Activated CD8-positive, alpha-beta T cell treated with anti-CD3 and anti-CD28 coated beads, Interleukin-2, amount 10 ng/mL, durations not matched to agents 7 days and 5 days (primary cell): ENCODE measurements around the gene CPEB1. TPM values are rescaled to one million over a fixed set of nuclear protein-coding genes. Genes with fewer than 3 reads are reported as not detected.

Source experiments
- ATAC-seq: fragments of 150-1000 bp; cut with Tn5 transposase; one replicate; pipeline ENCODE4 v1.10.0; 2021; ENCODE audit warnings: moderate library complexity
- CTCF ChIA-PET: fragments of 350-600 bp; sonication (Branson Sonifier 250); formaldehyde crosslinking; loops from one replicate; lab custom pipeline; 2021; ENCODE audit warnings: antibody characterized with exemption; lab: Charles Lee
- POLR2A ChIA-PET: fragments of 350-600 bp; sonication (Branson Sonifier 250); formaldehyde crosslinking; loops from one replicate; lab custom pipeline; 2021; ENCODE audit warnings: antibody characterized with exemption; lab: Charles Lee
- DNase-seq: peaks from one replicate; pipeline ENCODE4 v3.0.0-alpha.2; 2020
- H3K27ac Mint-ChIP-seq: one replicate; pipeline ENCODE4 v1.8.0; 2021; ENCODE audit warnings: mild to moderate bottlenecking, mixed read lengths
- H3K27me3 Mint-ChIP-seq: one replicate; pipeline ENCODE4 v1.8.0; 2021; ENCODE audit warnings: low read depth, mixed read lengths
- H3K36me3 Mint-ChIP-seq: one replicate; pipeline ENCODE4 v1.8.0; 2021; ENCODE audit warnings: low read depth, mixed read lengths
- H3K4me1 Mint-ChIP-seq: one replicate; pipeline ENCODE4 v1.8.0; 2021; ENCODE audit warnings: low read depth, mixed read lengths
- H3K4me3 Mint-ChIP-seq: one replicate; pipeline ENCODE4 v1.8.0; 2021; ENCODE audit warnings: mild to moderate bottlenecking, mixed read lengths
- H3K9me3 Mint-ChIP-seq: one replicate; pipeline ENCODE4 v1.8.0; 2022; ENCODE audit warnings: mixed read lengths; ENCODE audit not compliant: insufficient read depth
- total RNA-seq, 2 experiments: library from RNA; stranded (reverse); gene quantifications; one replicate each; pipeline ENCODE4 v1.2.3, GENCODE V29; 2021

Gene CPEB1
- total RNA-seq, 2 experiments from 2014 or later: 0.18 to 0.29 TPM

- Mint-ChIP-seq H3K27ac (no peak overlapping the region), H3K4me3 (no peak overlapping the region), H3K9me3 (no peaks in the 10 kb centered on the region), H3K36me3 (no peaks in the 10 kb centered on the region), H3K4me1 (no peaks in the 10 kb centered on the region), H3K27me3 (peaks cover 3% of the 10 kb centered on the region)
- CTCF ChIA-PET: interaction anchor here (0.9 kb wide), 1 partner anchor 23 kb away, joined by 3 read pairs; no protein-coding TSS in a partner anchor
- POLR2A ChIA-PET: interaction anchor here (0.7 kb wide), 1 partner anchor 13 kb away, joined by 3 read pairs; no protein-coding TSS in a partner anchor
- ATAC-seq: no peak
- no peak for DNase-seq
Measured at GRCh38 chr15:82553846-82554245, 93.3 kb downstream of the CPEB1 start.

- ATAC-seq: no peak
- ChIA-PET CTCF (no interaction called here), POLR2A (no interaction called here)
- DNase-seq: no peak
- Mint-ChIP-seq H3K9me3 (no peaks in the 10 kb centered on the region), H3K36me3 (no peaks in the 10 kb centered on the region), H3K4me3 (no peak overlapping the region), H3K27ac (no peak overlapping the region), H3K27me3 (peaks cover 2% of the 10 kb centered on the region), H3K4me1 (no peaks in the 10 kb centered on the region)
Measured at GRCh38 chr15:82552861-82553260, 94.3 kb downstream of the CPEB1 start.

DNA sequence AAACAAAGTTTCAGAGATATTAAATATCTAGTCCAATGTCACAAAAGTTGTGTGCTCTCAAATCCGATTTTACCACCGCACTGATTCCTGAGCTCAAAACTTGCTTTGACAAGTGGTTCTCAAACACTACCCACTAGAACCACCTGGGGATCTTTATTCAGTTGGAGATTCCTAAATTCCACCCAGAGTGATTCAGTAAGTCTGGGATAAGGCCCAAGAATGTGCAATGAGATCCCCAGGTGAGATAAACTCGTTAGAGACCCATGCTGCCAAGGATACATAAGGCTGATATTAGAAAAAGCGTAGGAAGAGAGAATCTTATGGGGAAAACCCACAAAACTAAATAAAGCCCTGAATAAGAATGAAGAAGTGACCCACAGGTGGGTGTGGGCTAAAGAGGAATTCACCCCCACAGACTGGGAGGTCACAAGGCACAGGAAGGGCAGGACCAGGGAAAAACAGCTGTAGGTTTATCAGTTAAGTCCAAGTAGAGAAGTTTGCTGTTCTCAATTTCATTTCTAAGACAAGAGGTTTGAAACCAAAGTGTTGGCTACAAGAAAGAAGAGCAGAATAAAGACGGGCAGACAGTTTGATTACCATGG, 95.4 kb downstream of the CPEB1 start:
- ChIA-PET CTCF (no interaction called here), POLR2A (no interaction called here)
- Mint-ChIP-seq H3K27me3 (peaks cover 2% of the 10 kb centered on the region), H3K27ac (no peak overlapping the region), H3K4me3 (no peak overlapping the region), H3K9me3 (no peaks in the 10 kb centered on the region), H3K4me1 (no peaks in the 10 kb centered on the region), H3K36me3 (no peaks in the 10 kb centered on the region)
- ATAC-seq (no peak), DNase-seq (no peak)

GRCh38 chr15:82549199-82549665, 97.9 kb downstream of the CPEB1 start:
- no peaks in the 10 kb centered on the region for H3K9me3 Mint-ChIP-seq
- H3K4me1 Mint-ChIP-seq: no peaks in the 10 kb centered on the region
- ChIA-PET POLR2A (interaction anchor here (1.2 kb wide), 1 partner anchor 9 kb away, joined by 4 read pairs; the partner anchor contains the start of gene RPS17), CTCF (interaction anchor here (1.0 to 2.1 kb wide), 3 partner anchors 9 to 18 kb away, joined by 5 to 7 read pairs (median 7); partner anchors contain the start of gene RPS17)
- H3K36me3 Mint-ChIP-seq: no peaks in the 10 kb centered on the region
- peaks cover 2% of the 10 kb centered on the region for H3K27me3 Mint-ChIP-seq
- no peak overlapping the region for H3K27ac Mint-ChIP-seq
- no peak overlapping the region for H3K4me3 Mint-ChIP-seq
- ATAC-seq (no peak), DNase-seq (no peak)

GRCh38 chr15:82548700-82549099, 98.5 kb downstream of the CPEB1 start:
- no peak overlapping the region for H3K4me3 Mint-ChIP-seq
- POLR2A ChIA-PET: interaction anchor here (1.2 kb wide), 1 partner anchor 8 kb away, joined by 4 read pairs; the partner anchor contains the start of gene RPS17
- H3K36me3 Mint-ChIP-seq: no peaks in the 10 kb centered on the region
- H3K27ac Mint-ChIP-seq: no peak overlapping the region
- CTCF ChIA-PET: interaction anchor here (1.0 to 2.1 kb wide), 3 partner anchors 9 to 18 kb away, joined by 5 to 7 read pairs (median 7); partner anchors contain the start of gene RPS17
- DNase-seq: no peak
- no peaks in the 10 kb centered on the region for H3K9me3 Mint-ChIP-seq
- no peaks in the 10 kb centered on the region for H3K4me1 Mint-ChIP-seq
- ATAC-seq: no peak
- peaks cover 2% of the 10 kb centered on the region for H3K27me3 Mint-ChIP-seq

DNA sequence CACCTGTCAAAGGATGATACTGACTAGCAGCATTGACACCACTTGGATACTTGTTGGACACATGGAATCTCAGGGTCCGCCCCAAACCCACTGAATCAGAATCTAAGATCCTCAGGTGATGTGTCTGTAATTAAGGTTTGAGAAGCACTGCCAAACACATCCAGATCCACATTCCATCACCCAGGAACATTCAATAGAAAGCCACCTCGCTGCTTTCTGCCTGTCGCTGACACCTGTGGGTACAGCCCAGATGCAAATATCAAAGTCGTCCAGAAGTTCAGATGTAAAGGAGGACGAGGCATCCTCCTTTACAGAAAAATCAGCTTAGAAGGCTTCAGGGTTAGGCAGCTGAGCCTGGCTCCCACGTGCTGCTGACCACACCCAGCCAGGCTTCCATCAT, 101.7 kb downstream of the CPEB1 start:
- no peak overlapping the region for H3K4me3 Mint-ChIP-seq
- H3K36me3 Mint-ChIP-seq: peaks cover 9% of the 10 kb centered on the region
- no peaks in the 10 kb centered on the region for H3K9me3 Mint-ChIP-seq
- ChIA-PET CTCF (no interaction called here), POLR2A (no interaction called here)
- peaks cover 15% of the 10 kb centered on the region for H3K4me1 Mint-ChIP-seq
- H3K27me3 Mint-ChIP-seq: no peaks in the 10 kb centered on the region
- ATAC-seq (no peak), DNase-seq (no peak)
- no peak overlapping the region for H3K27ac Mint-ChIP-seq

DNA sequence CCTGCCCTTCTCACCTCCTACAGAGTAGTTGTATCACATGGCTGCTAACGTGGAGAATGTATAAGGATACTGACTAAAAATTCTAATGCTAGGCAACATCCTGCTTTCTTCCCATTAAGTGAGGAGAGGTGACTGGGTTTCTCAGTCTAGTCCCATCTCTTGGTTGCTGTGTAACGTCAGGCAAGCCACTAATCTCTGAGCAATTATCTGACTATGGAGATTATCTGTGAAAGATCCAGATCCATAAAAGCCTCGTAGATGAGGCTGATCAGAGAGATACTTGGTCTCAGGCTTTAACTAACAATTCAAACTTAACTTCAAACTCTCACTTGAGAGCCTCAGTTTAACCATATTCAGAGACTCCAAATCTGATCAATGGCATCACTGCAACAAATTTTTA, 102.2 kb downstream of the CPEB1 start:
- ATAC-seq: no peak
- CTCF ChIA-PET: interaction anchor here (6.1 kb wide), 1 partner anchor 14 kb away, joined by 57 read pairs; no protein-coding TSS in a partner anchor
- Mint-ChIP-seq H3K4me1 (peaks cover 15% of the 10 kb centered on the region), H3K4me3 (no peak overlapping the region), H3K36me3 (peaks cover 9% of the 10 kb centered on the region), H3K27me3 (no peaks in the 10 kb centered on the region), H3K27ac (no peak overlapping the region), H3K9me3 (no peaks in the 10 kb centered on the region)
- POLR2A ChIA-PET: no interaction called here
- no peak for DNase-seq

DNA sequence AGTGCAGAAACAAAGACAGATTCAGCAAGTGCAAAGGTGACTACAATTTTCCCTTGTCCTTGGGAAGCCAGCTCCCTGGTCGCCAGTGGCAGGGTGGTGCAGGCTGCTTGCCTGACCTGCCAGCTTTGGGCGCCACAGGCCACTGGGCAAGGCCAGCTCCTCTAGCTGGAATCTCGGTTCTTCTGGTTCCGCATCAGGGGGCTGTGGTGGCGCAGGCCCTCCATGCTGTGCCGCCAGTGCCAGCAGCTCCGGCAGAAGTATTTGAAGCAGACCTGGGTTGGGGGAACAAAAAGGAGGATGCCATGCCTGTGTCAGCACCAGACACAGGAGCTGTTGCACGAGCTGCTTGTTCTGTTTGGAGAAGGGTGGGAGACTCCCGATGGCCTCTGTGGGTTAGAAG, 102.7 kb downstream of the CPEB1 start:
- peaks cover 14% of the 10 kb centered on the region for H3K36me3 Mint-ChIP-seq
- peaks cover 15% of the 10 kb centered on the region for H3K4me1 Mint-ChIP-seq
- DNase-seq: no peak
- CTCF ChIA-PET: interaction anchor here (6.1 kb wide), 1 partner anchor 13 kb away, joined by 57 read pairs; no protein-coding TSS in a partner anchor
- no peak overlapping the region for H3K27ac Mint-ChIP-seq
- H3K4me3 Mint-ChIP-seq: no peak overlapping the region
- no peaks in the 10 kb centered on the region for H3K9me3 Mint-ChIP-seq
- H3K27me3 Mint-ChIP-seq: no peaks in the 10 kb centered on the region
- POLR2A ChIA-PET: no interaction called here
- no peak for ATAC-seq

- H3K4me3 Mint-ChIP-seq: no peak overlapping the region
- ChIA-PET POLR2A (interaction anchor here (0.8 kb wide), 1 partner anchor 270 kb away, joined by 3 read pairs; no protein-coding TSS in a partner anchor), CTCF (interaction anchor here (0.7 to 6.1 kb wide), 3 partner anchors 12 to 457 kb away, joined by 3 to 57 read pairs (median 6); no protein-coding TSS in a partner anchor)
- no peak overlapping the region for H3K27ac Mint-ChIP-seq
- ATAC-seq (no peak), DNase-seq (no peak)
- no peaks in the 10 kb centered on the region for H3K9me3 Mint-ChIP-seq
- H3K36me3 Mint-ChIP-seq: peaks cover 25% of the 10 kb centered on the region
- no peaks in the 10 kb centered on the region for H3K27me3 Mint-ChIP-seq
- H3K4me1 Mint-ChIP-seq: peaks cover 26% of the 10 kb centered on the region
Measured at GRCh38 chr15:82543160-82543559, 104.0 kb downstream of the CPEB1 start.

DNA sequence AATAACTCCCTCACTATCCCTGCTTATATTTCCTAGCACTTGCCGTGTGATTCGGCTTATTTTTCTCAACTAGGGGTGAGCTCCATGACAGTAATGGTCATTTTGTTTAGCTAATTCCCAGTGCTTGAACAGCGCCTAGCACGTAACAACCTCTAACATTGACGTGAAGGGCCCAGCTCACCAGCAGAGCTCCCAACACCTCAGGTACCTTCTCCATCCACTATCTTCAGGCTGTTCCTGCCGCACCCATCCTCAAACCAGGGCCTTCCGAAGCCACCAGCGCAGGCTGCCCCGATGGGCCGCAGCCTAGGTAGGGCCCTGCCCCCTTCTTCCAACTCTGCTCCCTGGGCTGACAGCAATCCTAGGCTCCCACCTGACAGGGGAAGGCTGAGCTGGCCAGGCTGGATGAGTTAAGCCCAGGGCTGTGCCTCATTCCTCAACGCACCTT, 106.2 kb downstream of the CPEB1 start:
- no peak for DNase-seq
- peak overlapping the region; percentile 97 for H3K4me3 Mint-ChIP-seq
- peak overlapping the region; percentile 97 for H3K27ac Mint-ChIP-seq
- no peaks in the 10 kb centered on the region for H3K9me3 Mint-ChIP-seq
- H3K27me3 Mint-ChIP-seq: no peaks in the 10 kb centered on the region
- CTCF ChIA-PET: interaction anchor here (1.0 to 6.1 kb wide), 6 partner anchors 8 to 455 kb away, joined by 3 to 57 read pairs (median 7); partner anchors contain the start of gene RAMAC
- ATAC-seq: no peak
- H3K36me3 Mint-ChIP-seq: peaks cover 46% of the 10 kb centered on the region
- POLR2A ChIA-PET: interaction anchor here (0.6 to 3.7 kb wide), 15 partner anchors 8 to 526 kb away, joined by 3 to 31 read pairs (median 4); partner anchors contain the start of genes BTBD1, C15orf40, EFL1 and RAMAC
- H3K4me1 Mint-ChIP-seq: peaks cover 45% of the 10 kb centered on the region

- H3K27ac Mint-ChIP-seq: peak within 1 kb of the TSS; percentile 97
- ChIA-PET POLR2A (interaction anchor here (0.6 to 3.7 kb wide), 18 partner anchors 9 to 527 kb away, joined by 3 to 31 read pairs (median 4); partner anchors contain the start of genes BTBD1, C15orf40, EFL1 and RAMAC), CTCF (interaction anchor here (1.0 to 6.1 kb wide), 9 partner anchors 9 to 1275 kb away, joined by 3 to 57 read pairs (median 4); partner anchors contain the start of gene RAMAC)
- peaks cover 45% of the 10 kb centered on the region for H3K4me1 Mint-ChIP-seq
- H3K4me3 Mint-ChIP-seq: peak within 1 kb of the TSS; percentile 97
- no peaks in the 10 kb centered on the region for H3K27me3 Mint-ChIP-seq
- no peaks in the 10 kb centered on the region for H3K9me3 Mint-ChIP-seq
- DNase-seq (peak; percentile 98), ATAC-seq (peak; percentile 96)
- H3K36me3 Mint-ChIP-seq: peaks cover 53% of the 10 kb centered on the region
Measured at GRCh38 chr15:82540055-82540983, 106.8 kb downstream of the CPEB1 start, which contains the start of gene RPS17. RPS17 (minus strand) TSS chr15:82540457; CDS start chr15:82540428, 29 bp downstream.
